Central memory CD8-positive, alpha-beta T cell (primary cell): ENCODE measurements around the gene FHL2.

Experiments
- ATAC-seq: fragments of 150-1000 bp; cut with Tn5 transposase; replicated peaks from 2 replicates; pipeline ENCODE4 v1.10.0; 2022; ENCODE audit warnings: mild to moderate bottlenecking, moderate FRiP score, moderate number of reproducible peaks; ENCODE audit not compliant: poor library complexity, severe bottlenecking; ENCODE audit errors: extremely low read depth
- DNase-seq, 2 donors: peaks; one replicate each; pipeline ENCODE4 v3.0.0; 2021; ENCODE audit warnings: low spot score in 2 of 2
- H3K27ac Mint-ChIP-seq: one replicate; pipeline ENCODE4 v1.8.0; 2022; ENCODE audit warnings: low read depth, mild to moderate bottlenecking, moderate library complexity, mixed read lengths
- H3K27me3 Mint-ChIP-seq: one replicate; pipeline ENCODE4 v1.8.0; 2022; ENCODE audit warnings: mixed read lengths
- H3K36me3 Mint-ChIP-seq: one replicate; pipeline ENCODE4 v1.8.0; 2022; ENCODE audit warnings: mild to moderate bottlenecking, moderate library complexity, mixed read lengths; ENCODE audit not compliant: insufficient read depth
- H3K4me1 Mint-ChIP-seq: one replicate; pipeline ENCODE4 v1.8.0; 2022; ENCODE audit warnings: mixed read lengths
- H3K4me3 Mint-ChIP-seq: one replicate; pipeline ENCODE4 v1.8.0; 2022; ENCODE audit warnings: mild to moderate bottlenecking, moderate library complexity, mixed read lengths
- H3K9me3 Mint-ChIP-seq: one replicate; pipeline ENCODE4 v1.8.0; 2022; ENCODE audit warnings: mixed read lengths

The FHL2 gene

DNA sequence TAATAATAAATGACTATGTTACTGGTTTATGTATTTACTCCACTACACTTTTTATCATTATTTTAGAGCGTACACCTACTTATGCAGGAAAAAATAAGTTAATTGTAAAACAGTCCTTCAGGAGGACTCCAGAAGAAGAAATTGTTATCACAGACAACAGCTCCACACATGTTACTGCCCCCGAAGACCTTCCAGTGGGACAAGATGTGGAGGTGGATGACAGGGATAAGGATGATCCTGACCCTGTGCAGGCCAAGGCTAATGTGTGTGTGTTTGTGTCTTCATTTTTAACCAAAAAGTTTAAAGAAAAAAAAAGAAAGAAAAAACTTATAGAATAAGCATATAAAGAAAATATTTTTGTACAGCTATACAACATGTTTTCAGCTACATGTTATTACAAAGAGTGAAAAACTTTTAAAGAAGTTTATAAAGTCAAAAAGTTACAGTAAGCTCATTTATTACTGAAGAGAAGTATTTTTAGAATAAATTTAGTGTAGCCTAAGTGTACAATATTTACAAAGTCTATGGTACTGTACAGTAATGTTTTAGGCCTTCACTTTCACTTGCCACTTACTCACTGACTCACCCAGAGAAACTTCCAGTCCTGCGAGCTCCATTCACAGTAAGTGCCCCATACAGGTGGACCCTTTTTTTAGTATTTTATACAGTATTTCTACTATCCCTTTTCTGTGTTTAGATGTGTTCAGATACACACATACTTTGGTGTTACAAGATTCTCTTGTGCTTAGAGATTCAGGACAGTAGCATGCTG, 76.8 kb downstream of the FHL2 start:
- ATAC-seq (no peak), DNase-seq (no peak)
- H3K4me1 Mint-ChIP-seq, result peaks cover 48% of the 10 kb centered on the region
- H3K27me3 Mint-ChIP-seq, result no peaks in the 10 kb centered on the region
- H3K9me3 Mint-ChIP-seq, result no peaks in the 10 kb centered on the region
- no peak overlapping the region for H3K27ac Mint-ChIP-seq
- H3K4me3 Mint-ChIP-seq, result no peak overlapping the region
- H3K36me3 Mint-ChIP-seq, result peaks cover 4% of the 10 kb centered on the region

DNA sequence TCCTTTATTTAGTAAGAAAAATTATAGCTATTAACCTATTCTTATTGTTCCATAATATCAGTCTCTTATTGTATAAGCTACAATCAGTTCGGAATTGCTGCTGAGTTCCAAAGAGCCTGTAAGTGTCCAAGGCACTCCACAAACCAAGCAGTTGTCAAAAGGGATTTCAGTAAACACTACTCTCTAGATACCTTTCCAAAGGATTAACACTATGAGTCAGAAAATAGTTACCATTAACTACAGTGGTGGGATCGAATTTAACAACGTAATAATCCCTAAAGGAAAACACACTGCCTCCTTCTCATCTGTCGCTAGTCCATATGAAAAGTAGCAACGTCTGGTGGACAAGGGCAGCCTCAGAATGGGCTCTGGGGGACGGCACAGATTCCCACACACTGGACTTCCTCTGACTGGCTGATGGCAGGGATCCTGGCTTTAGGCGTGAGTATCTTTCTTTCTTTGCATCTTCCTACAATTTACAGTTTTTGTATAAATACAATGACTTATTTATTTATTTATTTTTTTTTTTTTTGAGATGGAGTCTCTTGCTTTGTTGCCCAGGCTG, 78.1 kb downstream of the FHL2 start:
- H3K27me3 Mint-ChIP-seq, result no peaks in the 10 kb centered on the region
- DNase-seq (no peak), ATAC-seq (no peak)
- no peak overlapping the region for H3K4me3 Mint-ChIP-seq
- peaks cover 4% of the 10 kb centered on the region for H3K36me3 Mint-ChIP-seq
- peaks cover 53% of the 10 kb centered on the region for H3K4me1 Mint-ChIP-seq
- H3K9me3 Mint-ChIP-seq, result no peaks in the 10 kb centered on the region
- H3K27ac Mint-ChIP-seq, result no peak overlapping the region

DNA sequence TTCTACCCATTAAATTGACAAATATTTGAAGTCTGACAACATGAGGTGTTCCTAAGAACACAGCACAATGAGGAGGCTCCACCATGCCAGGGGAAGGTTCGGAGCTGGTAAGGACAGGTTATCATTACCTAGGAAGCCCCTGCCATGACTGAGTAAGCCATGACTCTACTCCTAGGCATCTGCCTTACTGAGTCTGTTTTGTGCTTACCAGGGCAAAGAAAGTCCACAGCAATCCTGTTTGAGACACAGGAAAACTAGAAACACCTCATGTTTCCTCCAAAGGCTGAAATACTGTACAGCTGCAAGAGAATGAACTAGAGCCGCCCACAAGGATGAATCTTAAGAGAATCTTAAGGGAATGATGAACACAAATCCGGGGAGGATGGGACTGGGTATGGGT, 80.9 kb downstream of the FHL2 start:
- no peak overlapping the region for H3K4me3 Mint-ChIP-seq
- no peak overlapping the region for H3K27ac Mint-ChIP-seq
- H3K4me1 Mint-ChIP-seq, result peaks cover 47% of the 10 kb centered on the region
- H3K9me3 Mint-ChIP-seq, result no peaks in the 10 kb centered on the region
- no peak for DNase-seq
- H3K36me3 Mint-ChIP-seq, result peaks cover 6% of the 10 kb centered on the region
- no peaks in the 10 kb centered on the region for H3K27me3 Mint-ChIP-seq
- no peak for ATAC-seq

DNA sequence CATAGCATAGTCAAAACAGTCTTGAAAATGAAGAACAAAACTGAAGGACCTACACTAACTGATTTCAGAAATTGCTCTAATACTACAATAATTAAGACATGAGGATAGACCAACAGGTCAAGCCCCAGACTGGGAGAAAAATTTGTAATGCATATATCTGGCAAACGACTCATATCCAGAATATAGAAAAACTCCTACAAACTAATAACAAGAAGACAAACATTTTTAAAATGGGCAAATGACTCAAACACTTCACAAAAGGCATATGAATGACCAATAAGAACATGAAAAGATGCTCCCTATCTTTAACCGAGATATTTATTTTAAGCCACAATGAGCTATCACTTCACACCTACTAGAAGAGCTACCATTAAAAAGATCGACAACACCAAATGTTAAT, 83.5 kb downstream of the FHL2 start:
- peaks cover 4% of the 10 kb centered on the region for H3K36me3 Mint-ChIP-seq
- no peak for ATAC-seq
- H3K27ac Mint-ChIP-seq, result no peak overlapping the region
- DNase-seq, result no peak
- no peaks in the 10 kb centered on the region for H3K27me3 Mint-ChIP-seq
- no peaks in the 10 kb centered on the region for H3K9me3 Mint-ChIP-seq
- H3K4me1 Mint-ChIP-seq, result peaks cover 47% of the 10 kb centered on the region
- no peak overlapping the region for H3K4me3 Mint-ChIP-seq

DNA sequence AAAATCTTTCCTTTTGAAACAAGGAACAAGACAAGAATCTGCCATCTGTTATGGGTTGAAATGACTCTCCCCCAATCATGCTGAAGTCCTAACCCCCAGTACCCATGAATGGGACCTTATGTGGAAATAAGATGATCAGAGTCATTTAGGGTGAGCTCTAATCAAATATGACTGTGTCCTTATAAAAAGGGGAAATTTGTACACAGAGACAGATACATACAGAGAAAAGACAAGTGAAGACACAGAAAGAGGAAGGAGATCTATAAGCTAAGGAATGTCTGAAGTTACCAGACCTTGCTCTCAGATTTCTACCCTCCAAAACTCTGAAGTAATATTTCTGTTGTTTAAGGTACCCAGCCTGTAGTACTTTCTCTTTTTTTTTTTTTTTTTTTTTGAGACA, 85.0 kb downstream of the FHL2 start:
- no peak overlapping the region for H3K4me3 Mint-ChIP-seq
- ATAC-seq, result no peak
- H3K27ac Mint-ChIP-seq, result no peak overlapping the region

More for the DNA sequence above, 85.0 kb downstream of the FHL2 start:
- H3K27me3 Mint-ChIP-seq, result no peaks in the 10 kb centered on the region
- peaks cover 45% of the 10 kb centered on the region for H3K4me1 Mint-ChIP-seq
- DNase-seq, result no peak
- peaks cover 4% of the 10 kb centered on the region for H3K36me3 Mint-ChIP-seq
- no peaks in the 10 kb centered on the region for H3K9me3 Mint-ChIP-seq
